Astrocyte of the cerebellum (primary cell): ENCODE data around the gene LAG3.

Source experiments
- DNase-seq: peaks from one replicate; pipeline ENCODE4 v3.0.0-alpha.2; 2011; ENCODE audit warnings: low read depth
- H3K4me3 ChIP-seq: 2 replicates; pipeline ENCODE4 v1.5.1; 2011; ENCODE audit warnings: mild to moderate bottlenecking, low read depth, low read length, moderate library complexity
- in situ Hi-C: cut with HindIII; loops from 2 replicates; pipeline ENCODE4 v1.10.0; 2017; ENCODE audit warnings: low sequenced_read_pairs
- TF ChIP-seq, protein P1 (sequence below): IDR thresholded peaks from 2 replicates; pipeline ENCODE4 v1.5.1; 2012; ENCODE audit warnings: low read length, low read depth, moderate library complexity, mild to moderate bottlenecking; ENCODE audit errors: missing control alignments

LAG3 gene

DNA sequence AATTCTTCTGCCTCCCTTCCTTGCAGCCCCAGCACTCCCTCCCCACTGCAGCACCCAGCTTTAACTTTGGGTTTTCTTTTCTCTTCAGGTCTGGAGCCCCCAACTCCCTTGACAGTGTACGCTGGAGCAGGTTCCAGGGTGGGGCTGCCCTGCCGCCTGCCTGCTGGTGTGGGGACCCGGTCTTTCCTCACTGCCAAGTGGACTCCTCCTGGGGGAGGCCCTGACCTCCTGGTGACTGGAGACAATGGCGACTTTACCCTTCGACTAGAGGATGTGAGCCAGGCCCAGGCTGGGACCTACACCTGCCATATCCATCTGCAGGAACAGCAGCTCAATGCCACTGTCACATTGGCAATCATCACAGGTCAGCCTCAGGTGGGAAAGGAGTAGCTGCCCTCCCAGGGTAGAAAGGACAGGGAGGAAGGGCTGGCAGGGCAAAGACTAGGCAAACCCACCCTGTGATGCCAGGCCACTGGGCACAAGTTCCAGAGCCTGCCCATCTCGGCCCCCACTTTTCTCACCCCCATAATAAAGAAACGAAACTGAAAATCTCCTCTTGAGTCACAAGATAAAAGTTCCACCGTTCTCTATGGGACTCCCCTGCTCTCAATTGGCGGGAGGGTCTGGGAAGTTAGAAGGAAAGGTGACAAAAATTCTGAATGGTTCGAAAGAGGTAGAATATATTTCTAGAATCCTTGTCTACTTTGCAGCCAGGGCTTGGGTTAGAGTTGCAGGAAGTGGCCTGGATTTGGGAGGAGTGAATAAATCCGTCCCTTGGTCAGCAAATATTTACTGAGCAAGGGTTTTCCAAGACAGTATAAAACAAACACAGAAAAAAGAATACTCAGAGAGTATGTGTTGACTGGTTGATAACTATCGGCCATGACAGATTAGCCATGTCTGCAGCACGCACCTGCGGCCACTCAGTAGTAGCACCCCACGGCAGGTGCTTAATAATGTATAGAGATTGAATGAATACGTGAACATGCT, 3.2 kb downstream of the LAG3 start:
- in situ Hi-C loops = no loop called here
- TF ChIP-seq, protein P1, sequence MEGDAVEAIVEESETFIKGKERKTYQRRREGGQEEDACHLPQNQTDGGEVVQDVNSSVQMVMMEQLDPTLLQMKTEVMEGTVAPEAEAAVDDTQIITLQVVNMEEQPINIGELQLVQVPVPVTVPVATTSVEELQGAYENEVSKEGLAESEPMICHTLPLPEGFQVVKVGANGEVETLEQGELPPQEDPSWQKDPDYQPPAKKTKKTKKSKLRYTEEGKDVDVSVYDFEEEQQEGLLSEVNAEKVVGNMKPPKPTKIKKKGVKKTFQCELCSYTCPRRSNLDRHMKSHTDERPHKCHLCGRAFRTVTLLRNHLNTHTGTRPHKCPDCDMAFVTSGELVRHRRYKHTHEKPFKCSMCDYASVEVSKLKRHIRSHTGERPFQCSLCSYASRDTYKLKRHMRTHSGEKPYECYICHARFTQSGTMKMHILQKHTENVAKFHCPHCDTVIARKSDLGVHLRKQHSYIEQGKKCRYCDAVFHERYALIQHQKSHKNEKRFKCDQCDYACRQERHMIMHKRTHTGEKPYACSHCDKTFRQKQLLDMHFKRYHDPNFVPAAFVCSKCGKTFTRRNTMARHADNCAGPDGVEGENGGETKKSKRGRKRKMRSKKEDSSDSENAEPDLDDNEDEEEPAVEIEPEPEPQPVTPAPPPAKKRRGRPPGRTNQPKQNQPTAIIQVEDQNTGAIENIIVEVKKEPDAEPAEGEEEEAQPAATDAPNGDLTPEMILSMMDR = no peak
- H3K4me3 ChIP-seq = no peak overlapping the region
- DNase-seq = no peak

DNA sequence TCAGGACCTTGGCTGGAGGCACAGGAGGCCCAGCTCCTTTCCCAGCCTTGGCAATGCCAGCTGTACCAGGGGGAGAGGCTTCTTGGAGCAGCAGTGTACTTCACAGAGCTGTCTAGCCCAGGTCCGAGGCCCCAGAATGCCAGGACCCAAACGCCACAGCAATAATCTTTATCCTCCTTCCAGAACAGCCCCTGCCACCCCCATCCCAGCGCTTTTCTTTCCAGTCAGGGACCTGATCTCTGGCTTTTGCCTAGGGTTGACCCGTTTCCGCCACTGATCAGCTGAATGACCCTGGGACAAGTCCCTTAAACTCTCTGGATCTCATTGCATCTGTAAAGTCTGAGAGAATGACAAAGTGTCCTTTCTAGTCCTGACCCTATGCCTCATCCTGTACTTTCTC, 5.1 kb downstream of the LAG3 start:
- no peak for DNase-seq
- H3K4me3 ChIP-seq = no peak overlapping the region
- TF ChIP-seq, protein P1 = no peak
- in situ Hi-C loops = no loop called here

GRCh38 chr12:6778217-6778573, 5.9 kb downstream of the LAG3 start:
- DNase-seq = no peak
- TF ChIP-seq, protein P1 = no peak
- H3K4me3 ChIP-seq = no peak overlapping the region
- in situ Hi-C loops = no loop called here

GRCh38 chr12:6778574-6779550, 6.5 kb downstream of the LAG3 start:
- H3K4me3 ChIP-seq = peak overlapping the region; percentile 30
- TF ChIP-seq, protein P1 = peak; percentile 92
- in situ Hi-C loops = no loop called here
- peak; percentile 85 for DNase-seq

DNA sequence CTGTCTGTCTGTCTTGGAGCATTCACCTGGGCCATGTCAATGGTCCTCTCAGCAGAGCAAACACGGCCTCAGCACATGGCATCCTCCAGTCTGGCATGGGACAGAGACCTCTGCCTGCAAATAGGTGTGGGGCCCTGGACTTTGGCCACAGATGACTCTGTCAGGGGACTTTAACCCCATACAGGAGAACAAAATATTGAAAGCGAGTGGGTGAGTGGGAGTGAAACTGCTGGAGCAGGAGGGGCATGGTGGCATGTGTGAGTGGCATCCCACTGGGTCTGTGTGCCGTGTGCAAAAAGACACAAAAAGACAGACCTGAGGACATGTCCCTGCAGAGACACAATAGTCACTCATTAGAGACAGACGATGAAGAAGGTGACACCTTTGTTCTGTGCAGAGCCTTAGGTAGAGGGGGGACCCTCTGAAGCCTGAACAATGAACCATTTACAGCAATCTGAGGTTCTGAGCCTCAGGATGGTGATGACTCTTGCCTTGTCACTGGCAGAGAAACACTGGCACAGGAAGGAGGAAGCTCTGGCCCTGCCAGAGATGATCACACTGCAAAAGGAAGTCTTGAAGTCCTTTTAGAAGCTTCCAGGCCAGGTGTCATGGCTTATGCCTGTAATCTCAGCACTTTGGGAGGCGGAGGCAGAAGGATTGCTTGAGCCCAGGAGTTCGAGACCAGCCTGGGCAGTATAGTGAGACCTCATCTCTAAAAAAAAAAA, 7.5 kb downstream of the LAG3 start:
- TF ChIP-seq, protein P1 = no peak
- DNase-seq = no peak
- in situ Hi-C loops = no loop called here
- H3K4me3 ChIP-seq = no peak overlapping the region

- no peak for DNase-seq
- TF ChIP-seq, protein P1 = no peak
- no peak overlapping the region for H3K4me3 ChIP-seq
- in situ Hi-C loops = no loop called here
Measured at GRCh38 chr12:6780573-6780972, 8.3 kb downstream of the LAG3 start.
